ENCODE measurements around the gene EZH1.
"Not testable (repeated sequence)": the region's sequence is repeated elsewhere in the genome, so short reads cannot be mapped to it uniquely, and the experiment has no call there.

EZH1 gene

DNA sequence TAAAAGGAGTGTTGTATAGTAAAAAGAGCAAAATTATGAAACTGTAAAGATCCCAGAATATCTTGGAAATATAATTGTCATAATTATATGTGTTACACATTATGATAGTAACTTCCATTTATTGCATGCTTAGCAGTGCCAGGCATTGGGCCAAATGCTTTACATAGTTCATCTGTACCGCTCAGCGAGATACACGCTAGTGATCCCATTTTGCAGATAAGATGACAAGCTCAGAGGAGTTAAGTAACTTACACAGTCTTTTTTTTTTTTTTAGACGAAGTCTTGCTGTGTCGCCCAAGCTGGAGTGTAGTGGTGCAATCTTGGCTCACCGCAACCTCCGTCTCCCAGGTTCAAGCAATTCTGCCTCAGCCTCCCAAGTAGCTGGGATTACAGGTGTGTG lies 6.8 kb upstream of the EZH1 start:
- H3K4me3 ChIP-seq (ENCODE audit: low read depth, low read length), result no peak overlapping the region
- no peak for TF ChIP-seq CTCF (IDR thresholded peaks at IDR 0.05; ENCODE audit: insufficient read depth, low read depth, low read length, missing control alignments)
- DNase-seq (ENCODE audit: low read depth), result no peak

DNA sequence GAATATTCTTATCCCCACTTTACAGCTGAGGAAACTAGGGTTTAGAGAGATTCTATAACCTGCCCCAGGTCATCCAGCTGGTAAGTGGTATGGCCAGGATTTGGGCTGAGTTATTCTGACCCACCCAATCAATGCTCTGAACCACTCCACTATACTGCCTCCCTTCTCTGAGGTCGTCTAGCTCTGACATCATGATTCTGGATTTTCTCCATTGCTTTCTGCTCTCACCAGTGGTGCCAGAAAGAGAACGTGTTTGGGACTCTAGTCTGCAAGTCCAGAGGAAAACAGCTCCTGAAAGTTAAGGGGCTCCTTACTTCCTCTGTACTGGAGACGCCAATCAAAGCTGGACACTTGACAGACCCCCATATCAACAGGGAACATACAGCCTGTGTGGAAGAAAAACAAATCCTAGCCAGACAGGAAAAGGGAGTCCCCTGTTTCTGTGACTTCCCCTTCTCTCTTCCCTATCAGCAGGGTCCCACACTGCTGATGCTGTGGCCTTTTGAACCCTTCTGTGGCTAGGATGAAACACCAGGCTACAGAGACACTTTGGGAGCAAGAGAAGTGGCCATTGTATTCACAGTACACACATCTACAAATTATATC lies 6.0 kb upstream of the EZH1 start:
- no peak for TF ChIP-seq CTCF (IDR thresholded peaks at IDR 0.05; ENCODE audit: insufficient read depth, low read depth, low read length, missing control alignments)
- H3K4me3 ChIP-seq (ENCODE audit: low read depth, low read length), result no peak overlapping the region
- DNase-seq (ENCODE audit: low read depth), result no peak

DNA sequence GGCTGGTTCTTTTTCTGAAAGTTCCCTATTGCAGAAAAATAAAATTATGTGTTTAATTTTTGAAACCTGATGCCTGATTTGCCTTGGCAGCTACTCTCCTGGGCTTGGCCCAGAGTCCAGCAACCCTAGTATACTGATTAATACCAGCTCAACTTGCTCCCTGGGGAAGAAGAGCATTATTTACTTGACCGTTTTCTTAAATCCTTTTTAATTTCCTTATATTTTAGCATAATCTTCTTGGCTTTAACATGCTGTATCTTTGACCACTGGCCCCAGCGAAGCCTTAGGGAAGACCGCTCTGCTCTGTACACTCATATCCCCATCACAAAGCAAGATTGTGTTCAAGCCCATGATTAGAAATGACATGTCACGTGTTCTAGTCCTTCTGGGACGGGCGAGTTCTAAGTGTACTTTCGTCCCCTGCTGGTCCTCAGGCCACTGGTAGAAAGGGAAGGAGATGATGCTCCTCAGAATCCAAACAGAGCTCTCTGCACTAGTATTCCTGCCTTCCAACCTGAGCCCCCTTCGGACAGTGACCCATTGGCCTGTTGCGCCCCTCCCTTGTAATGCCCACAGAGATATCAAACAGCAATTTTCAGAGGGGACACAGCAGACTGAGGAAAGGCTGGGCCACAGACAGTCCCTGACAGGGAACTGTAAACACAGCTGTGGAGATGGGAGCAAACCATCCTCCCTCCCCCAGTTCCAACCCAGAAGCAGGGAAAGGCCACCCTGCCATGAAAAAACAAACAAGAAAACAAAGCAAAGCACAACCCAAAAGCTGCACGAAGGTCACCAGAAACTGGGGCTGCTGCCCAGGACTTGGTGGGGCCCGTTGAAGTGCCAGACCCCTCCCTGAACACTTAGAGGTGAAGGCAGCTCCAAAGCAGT lies 4.3 kb upstream of the EZH1 start:
- DNase-seq (ENCODE audit: low read depth), result no peak
- H3K4me3 ChIP-seq (ENCODE audit: low read depth, low read length), result no peak overlapping the region

GRCh38 chr17:42748202-42748907 lies 3.5 kb upstream of the EZH1 start:
- DNase-seq (ENCODE audit: low read depth), result no peak
- H3K4me3 ChIP-seq (ENCODE audit: low read depth, low read length), result no peak overlapping the region
- TF ChIP-seq CTCF (IDR thresholded peaks at IDR 0.05; ENCODE audit: insufficient read depth, low read depth, low read length, missing control alignments), result no peak

More for the DNA sequence above, 4.3 kb upstream of the EZH1 start:
- TF ChIP-seq CTCF (IDR thresholded peaks at IDR 0.05; ENCODE audit: insufficient read depth, low read depth, low read length, missing control alignments), result no peak

GRCh38 chr17:42744283-42744805 lies 496 bp downstream of the EZH1 start:
- DNase-seq (ENCODE audit: low read depth), result peak; percentile 78
- H3K4me3 ChIP-seq (ENCODE audit: low read depth, low read length), result peak overlapping the region; percentile 77
- TF ChIP-seq CTCF (IDR thresholded peaks at IDR 0.05; ENCODE audit: insufficient read depth, low read depth, low read length, missing control alignments), result no peak

DNA sequence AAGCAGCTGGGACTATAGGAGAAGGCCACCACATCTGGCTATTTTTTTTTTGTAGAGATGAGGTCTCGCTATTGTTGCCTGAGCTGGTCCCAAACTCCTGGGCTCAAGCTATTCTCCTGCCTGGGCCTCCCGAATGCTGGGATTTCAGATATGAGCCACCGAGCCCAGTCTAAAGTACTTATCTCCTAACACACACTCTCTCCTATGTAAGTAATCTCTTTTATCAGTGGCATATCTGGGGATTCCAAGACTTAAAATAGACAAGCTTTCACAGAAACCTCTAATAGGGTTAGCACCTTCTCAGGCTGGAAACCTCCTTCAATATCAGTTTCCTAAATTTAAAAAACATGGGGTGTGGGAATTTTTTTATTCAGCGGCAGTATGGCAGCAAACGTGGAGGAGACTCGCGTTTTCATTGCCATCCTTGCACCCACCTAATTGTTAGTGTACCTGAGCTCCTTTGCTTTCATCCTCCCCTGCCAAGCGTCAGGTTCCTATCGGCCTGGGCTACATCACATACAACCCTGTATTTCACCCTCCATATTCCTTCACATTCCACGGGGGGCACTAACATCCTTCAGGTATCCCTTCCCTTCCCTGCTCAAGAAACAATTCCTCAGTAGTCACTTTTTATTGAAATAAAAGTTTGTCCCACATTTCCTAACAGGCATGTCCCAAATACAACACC lies 1.1 kb downstream of the EZH1 start:
- no peak for DNase-seq (ENCODE audit: low read depth)
- TF ChIP-seq CTCF (IDR thresholded peaks at IDR 0.05; ENCODE audit: insufficient read depth, low read depth, low read length, missing control alignments), result peak; percentile 2
- peak overlapping the region; percentile 77 for H3K4me3 ChIP-seq (ENCODE audit: low read depth, low read length)

DNA sequence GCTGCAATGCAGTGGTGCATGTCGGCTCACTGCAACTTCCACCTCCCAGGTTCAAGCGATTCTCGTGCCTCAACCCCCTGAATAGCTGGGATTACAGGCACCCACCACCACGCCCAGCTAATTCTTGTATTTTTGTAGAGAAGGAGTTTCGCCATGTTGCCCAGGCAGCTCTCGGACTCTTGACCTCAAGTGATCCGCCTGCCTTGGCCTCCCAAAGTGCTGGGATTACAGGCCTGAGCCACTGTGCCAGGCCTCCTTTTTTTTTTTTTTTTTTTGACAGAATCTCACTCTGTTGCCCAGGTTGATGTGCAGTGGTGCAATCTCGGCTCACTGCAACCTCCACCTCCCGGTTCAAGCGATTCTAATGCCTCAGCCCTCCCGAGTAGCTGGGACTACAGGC lies 1.9 kb downstream of the EZH1 start:
- H3K4me3 ChIP-seq (ENCODE audit: low read depth, low read length); DNase-seq (ENCODE audit: low read depth): not testable (repeated sequence)
